Hindlimb muscle (tissue), 1 donor: ENCODE results near the gene TMEFF1. TPM values are rescaled to one million over a fixed set of nuclear protein-coding genes. Genes with fewer than 3 reads are reported as not detected.
"Not testable (repeated sequence)": the region's sequence is repeated elsewhere in the genome, so short reads cannot be mapped to it uniquely, and the experiment has no call there.

Source experiments
- DNase-seq: peaks from one replicate; pipeline ENCODE4 v3.0.0-alpha.2; 2013
- polyA plus RNA-seq: library from polyadenylated mRNA; unstranded; fragments of 120-200 nt; gene quantifications from one replicate; pipeline ENCODE4 v1.2.1, GENCODE V29; 2013; ENCODE audit not compliant: insufficient read length

TMEFF1 gene
- polyA plus RNA-seq: 2.7 TPM

- DNase-seq: peak; percentile 63
Observed at GRCh38 chr9:100472788-100473275, at the start of gene TMEFF1. Gene TMEFF1, plus strand, starts transcription at chr9:100473149. Its CDS starts 396 bp downstream, at chr9:100473545.

- DNase-seq: peak; percentile 15
Observed at GRCh38 chr9:100425758-100426157, 47.2 kb upstream of the TMEFF1 start.

GRCh38 chr9:100426189-100426529 lies 46.8 kb upstream of the TMEFF1 start:
- peak; percentile 10 for DNase-seq

GRCh38 chr9:100426530-100427365 lies 46.2 kb upstream of the TMEFF1 start, which contains the start of gene MSANTD3:
Gene MSANTD3, plus strand, starts transcription at chr9:100427143. Its CDS starts 14,796 bp downstream, at chr9:100441939.
- peak; percentile 70 for DNase-seq

- peak; percentile 42 for DNase-seq
Observed at GRCh38 chr9:100427366-100428263, 45.3 kb upstream of the TMEFF1 start.

GRCh38 chr9:100428871-100429654 lies 43.9 kb upstream of the TMEFF1 start:
- DNase-seq: no peak

GRCh38 chr9:100430286-100430940 lies 42.5 kb upstream of the TMEFF1 start:
- no peak for DNase-seq

- no peak for DNase-seq
Observed at GRCh38 chr9:100431886-100432285, 41.1 kb upstream of the TMEFF1 start.

- no peak for DNase-seq
Observed at GRCh38 chr9:100432736-100433135, 40.2 kb upstream of the TMEFF1 start.

GRCh38 chr9:100436571-100436970 lies 36.4 kb upstream of the TMEFF1 start:
- DNase-seq: no peak

- peak; percentile 47 for DNase-seq
Observed at GRCh38 chr9:100437860-100438805, 34.8 kb upstream of the TMEFF1 start.

GRCh38 chr9:100440071-100440470 lies 32.9 kb upstream of the TMEFF1 start:
- no peak for DNase-seq

- not testable (repeated sequence) for DNase-seq
Observed at GRCh38 chr9:100440487-100440886, 32.5 kb upstream of the TMEFF1 start.

- peak; percentile 70 for DNase-seq
Observed at GRCh38 chr9:100441911-100442361, 31.0 kb upstream of the TMEFF1 start.

GRCh38 chr9:100443781-100444768 lies 28.9 kb upstream of the TMEFF1 start:
- DNase-seq: no peak

- no peak for DNase-seq
Observed at GRCh38 chr9:100445161-100445902, 27.6 kb upstream of the TMEFF1 start.

- DNase-seq: no peak
Observed at GRCh38 chr9:100445903-100446549, 26.9 kb upstream of the TMEFF1 start.

GRCh38 chr9:100447041-100447440 lies 25.9 kb upstream of the TMEFF1 start:
- DNase-seq: no peak
